WTC11 (cell line): ENCODE results near the gene BACH2. TPM values are rescaled to one million over a fixed set of nuclear protein-coding genes. Genes with fewer than 3 reads are reported as not detected.

Source experiments
- ATAC-seq: fragments of 200-7000 bp; cut with Tn5 transposase; 2 replicates; pipeline ENCODE4 v1.10.0; 2021; ENCODE audit warnings: mild to moderate bottlenecking, moderate library complexity
- CTCF ChIA-PET: fragments of 300-600 bp; sonication (Branson Sonifier 250); formaldehyde crosslinking; loops from one replicate; lab custom pipeline; 2021; ENCODE audit warnings: antibody characterized with exemption; lab: Charles Lee
- POLR2A ChIA-PET: fragments of 350-600 bp; sonication (Branson Sonifier 250); formaldehyde crosslinking; loops from one replicate; lab custom pipeline; 2021; ENCODE audit warnings: antibody characterized with exemption; lab: Charles Lee
- DNase-seq: peaks from one replicate; pipeline ENCODE4 v3.0.0; 2021; ENCODE audit warnings: low spot score
- H3K27ac Mint-ChIP-seq: 2 replicates; pipeline ENCODE4 v1.8.0; 2021; ENCODE audit warnings: mixed read lengths
- H3K27me3 Mint-ChIP-seq: 2 replicates; pipeline ENCODE4 v1.8.0; 2021; ENCODE audit warnings: low read depth, mild to moderate bottlenecking, moderate library complexity, mixed read lengths
- H3K36me3 Mint-ChIP-seq: 2 replicates; pipeline ENCODE4 v1.8.0; 2021; ENCODE audit warnings: mixed read lengths
- H3K4me1 Mint-ChIP-seq: 2 replicates; pipeline ENCODE4 v1.8.0; 2022; ENCODE audit warnings: mixed read lengths
- H3K4me3 Mint-ChIP-seq: 2 replicates; pipeline ENCODE4 v1.8.0; 2021; ENCODE audit warnings: mild to moderate bottlenecking, moderate library complexity, mixed read lengths
- H3K9me3 Mint-ChIP-seq: 2 replicates; pipeline ENCODE4 v1.8.0; 2021; ENCODE audit warnings: mixed read lengths
- ELF4 ChIP-seq: sonication (generic); formaldehyde crosslinking; IDR thresholded peaks from 2 replicates; pipeline ENCODE4 v1.8.1; 2022; ENCODE audit warnings: low read depth, mild to moderate bottlenecking, moderate library complexity, missing genetic modification reagents
- FOXJ3 ChIP-seq: sonication (generic); formaldehyde crosslinking; IDR thresholded peaks from 2 replicates; pipeline ENCODE4 v1.9.0; 2021; ENCODE audit warnings: missing genetic modification reagents, mild to moderate bottlenecking, borderline replicate concordance
- GABPB1 ChIP-seq: sonication (generic); formaldehyde crosslinking; IDR thresholded peaks from 2 replicates; pipeline ENCODE4 v1.8.1; 2023; ENCODE audit warnings: mild to moderate bottlenecking, missing genetic modification reagents
- GTF2I ChIP-seq: fragments of 250-450 bp; sonication (Bioruptor Pico); conservative IDR thresholded peaks from 2 replicates; pipeline ENCODE4 v1.4.0; 2021; ENCODE audit warnings: mild to moderate bottlenecking
- HMGA2 ChIP-seq: fragments of 250-450 bp; sonication (Bioruptor Pico); IDR thresholded peaks from 2 replicates; pipeline ENCODE4 v1.4.0; 2021; ENCODE audit warnings: mild to moderate bottlenecking, moderate library complexity
- JUN ChIP-seq: sonication (generic); formaldehyde crosslinking; IDR thresholded peaks from 2 replicates; pipeline ENCODE4 v1.8.0; 2023; ENCODE audit warnings: mild to moderate bottlenecking, missing genetic modification reagents
- NFYB ChIP-seq: sonication (generic); formaldehyde crosslinking; conservative IDR thresholded peaks from 2 replicates; pipeline ENCODE4 v1.8.0; 2022; ENCODE audit warnings: low read depth, missing genetic modification reagents
- NR1H2 ChIP-seq: sonication (generic); formaldehyde crosslinking; IDR thresholded peaks from 2 replicates; pipeline ENCODE4 v1.9.0; 2021; ENCODE audit warnings: mild to moderate bottlenecking, moderate library complexity, missing genetic modification reagents
- OVOL2 ChIP-seq: fragments of 250-450 bp; sonication (Bioruptor Pico); IDR thresholded peaks from 2 replicates; pipeline ENCODE4 v1.9.0; 2021; ENCODE audit warnings: mild to moderate bottlenecking, borderline replicate concordance
- SMAD3 ChIP-seq: sonication (generic); formaldehyde crosslinking; IDR thresholded peaks from 2 replicates; pipeline ENCODE4 v1.8.0; 2022; ENCODE audit warnings: missing genetic modification reagents, mild to moderate bottlenecking, borderline replicate concordance
- ZNF219 ChIP-seq: sonication (generic); formaldehyde crosslinking; IDR thresholded peaks from 2 replicates; pipeline ENCODE4 v1.8.0; 2023; ENCODE audit warnings: missing genetic modification reagents, mild to moderate bottlenecking, borderline replicate concordance
- total RNA-seq: library from RNA; stranded (reverse); gene quantifications from 3 replicates; pipeline ENCODE4 v1.2.3, GENCODE V29; 2021
- TF ChIP-seq, protein P1 (sequence below): sonication (generic); formaldehyde crosslinking; IDR thresholded peaks from 2 replicates; pipeline ENCODE4 v1.8.1; 2023; ENCODE audit warnings: mild to moderate bottlenecking, missing genetic modification reagents, moderate library complexity
- TF ChIP-seq, protein P2 (sequence below): sonication (generic); formaldehyde crosslinking; IDR thresholded peaks from 2 replicates; pipeline ENCODE4 v1.8.1; 2022; ENCODE audit warnings: low read depth, mild to moderate bottlenecking, moderate library complexity, missing genetic modification reagents, borderline replicate concordance
- TF ChIP-seq, protein P3 (sequence below): fragments of 250-450 bp; sonication (Bioruptor Pico); IDR thresholded peaks from 2 replicates; pipeline ENCODE4 v1.8.0; 2021; ENCODE audit warnings: mild to moderate bottlenecking
- TF ChIP-seq, protein P4 (sequence below): sonication (generic); formaldehyde crosslinking; IDR thresholded peaks from 2 replicates; pipeline ENCODE4 v1.8.1; 2023; ENCODE audit warnings: mild to moderate bottlenecking, missing genetic modification reagents
- TF ChIP-seq, protein P5 (sequence below): fragments of 250-450 bp; sonication (Bioruptor Pico); IDR thresholded peaks from 2 replicates; pipeline ENCODE4 v1.9.0; 2021; ENCODE audit warnings: mild to moderate bottlenecking
- TF ChIP-seq, protein P6 (sequence below): sonication (generic); formaldehyde crosslinking; IDR thresholded peaks from 2 replicates; pipeline ENCODE4 v1.8.0; 2022; ENCODE audit warnings: mild to moderate bottlenecking, missing genetic modification reagents
- TF ChIP-seq, protein P7 (sequence below): fragments of 250-450 bp; sonication (Bioruptor Pico); IDR thresholded peaks from 2 replicates; pipeline ENCODE4 v1.9.0; 2021; ENCODE audit warnings: mild to moderate bottlenecking, borderline replicate concordance
- TF ChIP-seq, protein P8 (sequence below): sonication (generic); formaldehyde crosslinking; IDR thresholded peaks from 2 replicates; pipeline ENCODE4 v1.8.0; 2022; ENCODE audit warnings: mild to moderate bottlenecking, missing genetic modification reagents
- TF ChIP-seq, protein P9 (sequence below): fragments of 250-450 bp; sonication (Bioruptor Pico); IDR thresholded peaks from 2 replicates; pipeline ENCODE4 v1.9.0; 2021; ENCODE audit warnings: moderate library complexity, mild to moderate bottlenecking, inconsistent platforms, borderline replicate concordance

Gene BACH2
- total RNA-seq, 1 experiment from 2014 or later = 5.9 TPM

DNA sequence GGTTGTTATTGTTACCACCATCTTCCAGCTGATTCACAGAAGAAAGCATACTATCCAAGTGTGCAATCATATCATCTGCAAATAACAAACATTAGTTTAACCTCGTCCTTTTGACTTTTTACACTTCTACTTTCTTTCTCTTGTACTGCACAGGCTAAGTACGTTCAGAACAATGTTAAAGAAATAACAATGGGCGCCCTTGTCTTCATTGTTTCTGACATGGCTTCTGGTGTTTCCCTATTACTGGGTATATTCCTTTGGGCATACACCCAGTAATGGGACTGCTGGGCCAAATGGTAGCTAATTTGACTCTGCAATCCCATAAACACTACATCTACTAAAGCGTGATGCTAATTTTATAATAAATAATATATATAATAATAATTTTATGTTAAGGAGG lies 255.7 kb downstream of the BACH2 start (continued):
- no peak for TF ChIP-seq ELF4

DNA sequence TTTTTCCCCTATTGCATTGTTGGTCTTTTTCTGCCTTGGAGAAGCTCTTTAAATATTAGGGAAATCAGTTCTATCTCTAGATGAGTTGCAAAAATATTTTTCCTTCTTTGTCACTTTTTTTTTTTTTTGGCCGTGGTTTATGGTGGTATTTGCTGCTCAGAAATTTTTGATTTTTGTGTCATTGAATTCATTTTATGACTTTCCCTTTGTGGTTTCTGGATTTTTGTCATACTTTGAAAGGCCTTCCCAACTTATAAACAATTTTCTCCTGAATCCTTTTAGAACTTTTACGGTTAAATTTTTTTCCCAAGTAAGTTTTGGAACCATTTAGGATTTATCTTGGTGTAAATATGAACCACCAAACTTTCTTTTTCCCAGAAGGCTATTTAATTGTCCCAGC lies 256.7 kb downstream of the BACH2 start:
- 0 out of 2 replicates have a peak, but pooled peaks cover 6% of the 10 kb centered on the region for H3K9me3 Mint-ChIP-seq
- POLR2A ChIA-PET = no interaction called here
- TF ChIP-seq GTF2I (CRISPR knock-in tag) (no peak), HMGA2 (CRISPR knock-in tag) (no peak)
- H3K4me3 Mint-ChIP-seq = no peak overlapping the region
- no peaks in the 10 kb centered on the region for H3K36me3 Mint-ChIP-seq
- no peaks in the 10 kb centered on the region for H3K27me3 Mint-ChIP-seq
- ATAC-seq (no peak), DNase-seq (no peak)
- CTCF ChIA-PET = no interaction called here
- H3K4me1 Mint-ChIP-seq = no peaks in the 10 kb centered on the region
- H3K27ac Mint-ChIP-seq = no peak overlapping the region

DNA sequence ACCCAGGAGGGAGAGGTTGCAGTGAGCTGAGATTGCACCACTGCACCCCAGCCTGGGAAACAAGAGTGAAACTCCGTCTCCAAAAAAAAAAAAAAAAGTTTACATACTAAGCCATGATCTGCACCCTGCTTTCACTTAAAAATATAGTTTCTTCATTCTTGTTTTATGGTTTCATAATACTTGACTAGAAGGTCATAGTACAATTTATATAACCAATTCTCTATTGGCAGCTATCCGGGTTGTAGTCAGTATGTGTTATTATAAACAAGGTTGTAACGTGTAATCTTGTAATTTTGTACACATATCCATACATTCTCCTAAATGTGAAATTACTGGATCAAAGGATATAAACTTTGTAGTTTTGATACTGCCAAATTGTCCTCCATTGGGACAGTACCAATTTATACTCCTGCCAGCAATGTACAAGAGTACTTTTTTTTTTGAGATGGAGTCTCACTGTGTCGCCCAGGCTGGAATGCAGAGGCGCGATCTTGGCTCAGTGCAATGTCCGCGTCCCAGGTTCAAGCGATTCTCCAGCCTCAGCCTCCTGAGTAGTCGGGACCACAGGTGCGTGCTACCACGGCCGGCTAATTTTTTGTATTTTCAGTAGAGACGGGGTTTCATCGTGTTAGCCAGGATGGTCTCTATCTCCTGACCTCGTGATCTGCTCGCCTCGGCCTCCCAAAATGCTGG lies 257.5 kb downstream of the BACH2 start:
- ATAC-seq (no peak), DNase-seq (no peak)
- Mint-ChIP-seq H3K4me3 (no peak overlapping the region), H3K36me3 (no peaks in the 10 kb centered on the region), H3K27me3 (no peaks in the 10 kb centered on the region), H3K27ac (no peak overlapping the region), H3K4me1 (no peaks in the 10 kb centered on the region), H3K9me3 (0 out of 2 replicates have a peak, but pooled peaks cover 6% of the 10 kb centered on the region)
- POLR2A ChIA-PET = no interaction called here
- no peak for TF ChIP-seq OVOL2 (CRISPR knock-in tag)
- TF ChIP-seq NFYB = no peak
- no peak for TF ChIP-seq ELF4
- TF ChIP-seq, protein P1, sequence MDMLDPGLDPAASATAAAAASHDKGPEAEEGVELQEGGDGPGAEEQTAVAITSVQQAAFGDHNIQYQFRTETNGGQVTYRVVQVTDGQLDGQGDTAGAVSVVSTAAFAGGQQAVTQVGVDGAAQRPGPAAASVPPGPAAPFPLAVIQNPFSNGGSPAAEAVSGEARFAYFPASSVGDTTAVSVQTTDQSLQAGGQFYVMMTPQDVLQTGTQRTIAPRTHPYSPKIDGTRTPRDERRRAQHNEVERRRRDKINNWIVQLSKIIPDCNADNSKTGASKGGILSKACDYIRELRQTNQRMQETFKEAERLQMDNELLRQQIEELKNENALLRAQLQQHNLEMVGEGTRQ (CRISPR knock-in tag) = no peak
- TF ChIP-seq, protein P2, sequence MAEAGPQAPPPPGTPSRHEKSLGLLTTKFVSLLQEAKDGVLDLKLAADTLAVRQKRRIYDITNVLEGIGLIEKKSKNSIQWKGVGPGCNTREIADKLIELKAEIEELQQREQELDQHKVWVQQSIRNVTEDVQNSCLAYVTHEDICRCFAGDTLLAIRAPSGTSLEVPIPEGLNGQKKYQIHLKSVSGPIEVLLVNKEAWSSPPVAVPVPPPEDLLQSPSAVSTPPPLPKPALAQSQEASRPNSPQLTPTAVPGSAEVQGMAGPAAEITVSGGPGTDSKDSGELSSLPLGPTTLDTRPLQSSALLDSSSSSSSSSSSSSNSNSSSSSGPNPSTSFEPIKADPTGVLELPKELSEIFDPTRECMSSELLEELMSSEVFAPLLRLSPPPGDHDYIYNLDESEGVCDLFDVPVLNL (CRISPR knock-in tag) = no peak
- TF ChIP-seq, protein P3, sequence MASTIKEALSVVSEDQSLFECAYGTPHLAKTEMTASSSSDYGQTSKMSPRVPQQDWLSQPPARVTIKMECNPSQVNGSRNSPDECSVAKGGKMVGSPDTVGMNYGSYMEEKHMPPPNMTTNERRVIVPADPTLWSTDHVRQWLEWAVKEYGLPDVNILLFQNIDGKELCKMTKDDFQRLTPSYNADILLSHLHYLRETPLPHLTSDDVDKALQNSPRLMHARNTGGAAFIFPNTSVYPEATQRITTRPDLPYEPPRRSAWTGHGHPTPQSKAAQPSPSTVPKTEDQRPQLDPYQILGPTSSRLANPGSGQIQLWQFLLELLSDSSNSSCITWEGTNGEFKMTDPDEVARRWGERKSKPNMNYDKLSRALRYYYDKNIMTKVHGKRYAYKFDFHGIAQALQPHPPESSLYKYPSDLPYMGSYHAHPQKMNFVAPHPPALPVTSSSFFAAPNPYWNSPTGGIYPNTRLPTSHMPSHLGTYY = no peak
- no peak for TF ChIP-seq NR1H2 (CRISPR knock-in tag)
- TF ChIP-seq, protein P4, sequence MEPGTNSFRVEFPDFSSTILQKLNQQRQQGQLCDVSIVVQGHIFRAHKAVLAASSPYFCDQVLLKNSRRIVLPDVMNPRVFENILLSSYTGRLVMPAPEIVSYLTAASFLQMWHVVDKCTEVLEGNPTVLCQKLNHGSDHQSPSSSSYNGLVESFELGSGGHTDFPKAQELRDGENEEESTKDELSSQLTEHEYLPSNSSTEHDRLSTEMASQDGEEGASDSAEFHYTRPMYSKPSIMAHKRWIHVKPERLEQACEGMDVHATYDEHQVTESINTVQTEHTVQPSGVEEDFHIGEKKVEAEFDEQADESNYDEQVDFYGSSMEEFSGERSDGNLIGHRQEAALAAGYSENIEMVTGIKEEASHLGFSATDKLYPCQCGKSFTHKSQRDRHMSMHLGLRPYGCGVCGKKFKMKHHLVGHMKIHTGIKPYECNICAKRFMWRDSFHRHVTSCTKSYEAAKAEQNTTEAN (CRISPR knock-in tag) = no peak
- TF ChIP-seq, protein P5, sequence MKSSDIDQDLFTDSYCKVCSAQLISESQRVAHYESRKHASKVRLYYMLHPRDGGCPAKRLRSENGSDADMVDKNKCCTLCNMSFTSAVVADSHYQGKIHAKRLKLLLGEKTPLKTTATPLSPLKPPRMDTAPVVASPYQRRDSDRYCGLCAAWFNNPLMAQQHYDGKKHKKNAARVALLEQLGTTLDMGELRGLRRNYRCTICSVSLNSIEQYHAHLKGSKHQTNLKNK (CRISPR knock-in tag) = no peak
- TF ChIP-seq SMAD3 = no peak
- TF ChIP-seq ZNF219 (CRISPR knock-in tag) = no peak
- TF ChIP-seq, protein P6, sequence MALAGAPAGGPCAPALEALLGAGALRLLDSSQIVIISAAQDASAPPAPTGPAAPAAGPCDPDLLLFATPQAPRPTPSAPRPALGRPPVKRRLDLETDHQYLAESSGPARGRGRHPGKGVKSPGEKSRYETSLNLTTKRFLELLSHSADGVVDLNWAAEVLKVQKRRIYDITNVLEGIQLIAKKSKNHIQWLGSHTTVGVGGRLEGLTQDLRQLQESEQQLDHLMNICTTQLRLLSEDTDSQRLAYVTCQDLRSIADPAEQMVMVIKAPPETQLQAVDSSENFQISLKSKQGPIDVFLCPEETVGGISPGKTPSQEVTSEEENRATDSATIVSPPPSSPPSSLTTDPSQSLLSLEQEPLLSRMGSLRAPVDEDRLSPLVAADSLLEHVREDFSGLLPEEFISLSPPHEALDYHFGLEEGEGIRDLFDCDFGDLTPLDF (CRISPR knock-in tag) = no peak
- TF ChIP-seq, protein P7, sequence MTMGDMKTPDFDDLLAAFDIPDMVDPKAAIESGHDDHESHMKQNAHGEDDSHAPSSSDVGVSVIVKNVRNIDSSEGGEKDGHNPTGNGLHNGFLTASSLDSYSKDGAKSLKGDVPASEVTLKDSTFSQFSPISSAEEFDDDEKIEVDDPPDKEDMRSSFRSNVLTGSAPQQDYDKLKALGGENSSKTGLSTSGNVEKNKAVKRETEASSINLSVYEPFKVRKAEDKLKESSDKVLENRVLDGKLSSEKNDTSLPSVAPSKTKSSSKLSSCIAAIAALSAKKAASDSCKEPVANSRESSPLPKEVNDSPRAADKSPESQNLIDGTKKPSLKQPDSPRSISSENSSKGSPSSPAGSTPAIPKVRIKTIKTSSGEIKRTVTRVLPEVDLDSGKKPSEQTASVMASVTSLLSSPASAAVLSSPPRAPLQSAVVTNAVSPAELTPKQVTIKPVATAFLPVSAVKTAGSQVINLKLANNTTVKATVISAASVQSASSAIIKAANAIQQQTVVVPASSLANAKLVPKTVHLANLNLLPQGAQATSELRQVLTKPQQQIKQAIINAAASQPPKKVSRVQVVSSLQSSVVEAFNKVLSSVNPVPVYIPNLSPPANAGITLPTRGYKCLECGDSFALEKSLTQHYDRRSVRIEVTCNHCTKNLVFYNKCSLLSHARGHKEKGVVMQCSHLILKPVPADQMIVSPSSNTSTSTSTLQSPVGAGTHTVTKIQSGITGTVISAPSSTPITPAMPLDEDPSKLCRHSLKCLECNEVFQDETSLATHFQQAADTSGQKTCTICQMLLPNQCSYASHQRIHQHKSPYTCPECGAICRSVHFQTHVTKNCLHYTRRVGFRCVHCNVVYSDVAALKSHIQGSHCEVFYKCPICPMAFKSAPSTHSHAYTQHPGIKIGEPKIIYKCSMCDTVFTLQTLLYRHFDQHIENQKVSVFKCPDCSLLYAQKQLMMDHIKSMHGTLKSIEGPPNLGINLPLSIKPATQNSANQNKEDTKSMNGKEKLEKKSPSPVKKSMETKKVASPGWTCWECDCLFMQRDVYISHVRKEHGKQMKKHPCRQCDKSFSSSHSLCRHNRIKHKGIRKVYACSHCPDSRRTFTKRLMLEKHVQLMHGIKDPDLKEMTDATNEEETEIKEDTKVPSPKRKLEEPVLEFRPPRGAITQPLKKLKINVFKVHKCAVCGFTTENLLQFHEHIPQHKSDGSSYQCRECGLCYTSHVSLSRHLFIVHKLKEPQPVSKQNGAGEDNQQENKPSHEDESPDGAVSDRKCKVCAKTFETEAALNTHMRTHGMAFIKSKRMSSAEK (CRISPR knock-in tag) = no peak
- TF ChIP-seq FOXJ3 (CRISPR knock-in tag) = no peak
- TF ChIP-seq, protein P8, sequence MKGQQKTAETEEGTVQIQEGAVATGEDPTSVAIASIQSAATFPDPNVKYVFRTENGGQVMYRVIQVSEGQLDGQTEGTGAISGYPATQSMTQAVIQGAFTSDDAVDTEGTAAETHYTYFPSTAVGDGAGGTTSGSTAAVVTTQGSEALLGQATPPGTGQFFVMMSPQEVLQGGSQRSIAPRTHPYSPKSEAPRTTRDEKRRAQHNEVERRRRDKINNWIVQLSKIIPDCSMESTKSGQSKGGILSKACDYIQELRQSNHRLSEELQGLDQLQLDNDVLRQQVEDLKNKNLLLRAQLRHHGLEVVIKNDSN (CRISPR knock-in tag) = no peak
- no peak for TF ChIP-seq JUN (CRISPR knock-in tag)
- TF ChIP-seq, protein P9, sequence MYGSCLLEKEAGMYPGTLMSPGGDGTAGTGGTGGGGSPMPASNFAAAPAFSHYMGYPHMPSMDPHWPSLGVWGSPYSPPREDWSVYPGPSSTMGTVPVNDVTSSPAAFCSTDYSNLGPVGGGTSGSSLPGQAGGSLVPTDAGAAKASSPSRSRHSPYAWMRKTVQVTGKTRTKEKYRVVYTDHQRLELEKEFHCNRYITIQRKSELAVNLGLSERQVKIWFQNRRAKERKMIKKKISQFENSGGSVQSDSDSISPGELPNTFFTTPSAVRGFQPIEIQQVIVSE = no peak
- no peak for TF ChIP-seq GABPB1
- TF ChIP-seq, all 79 proteins: peak for 0
- CTCF ChIA-PET = no interaction called here
